Spleen (tissue), 11 donors: ENCODE data around the gene TRMT44. TPM values are rescaled to one million over a fixed set of nuclear protein-coding genes. Genes with fewer than 3 reads are reported as not detected.
"Not testable (repeated sequence)": the region's sequence is repeated elsewhere in the genome, so short reads cannot be mapped to it uniquely, and the experiment has no call there.

Experiments
- DNase-seq: peaks from one replicate; pipeline ENCODE4 v3.0.0-alpha.2; 2020
- H3K27ac ChIP-seq, 8 donors: fragments of 200-600 bp; sonication (generic) in 7 of 8; 1 replicate in 4 of 8; 2 replicates in 4 of 8; pipeline versions ENCODE4 v1.5.0 to v1.8.0; 2016 to 2021; ENCODE audit warnings: inconsistent platforms in 4 of 8, mild to moderate bottlenecking in 4 of 8, moderate library complexity in 1 of 8
- H3K27me3 ChIP-seq, 7 donors: fragments of 200-600 bp; sonication (generic) in 6 of 7; replicated peaks in 1 of 7; 1 replicate in 4 of 7; 2 replicates in 3 of 7; pipeline versions ENCODE4 v1.5.0 to v1.8.0; 2016 to 2021; ENCODE audit warnings: inconsistent platforms in 3 of 7, mild to moderate bottlenecking in 1 of 7
- H3K36me3 ChIP-seq, 6 donors: fragments of 200-600 bp; sonication (generic) in 5 of 6; 1 replicate in 4 of 6; 2 replicates in 2 of 6; pipeline versions ENCODE4 v1.5.0 to v1.8.0; 2016 to 2021; ENCODE audit warnings: inconsistent platforms in 2 of 6
- H3K4me1 ChIP-seq, 6 donors: fragments of 200-600 bp; sonication (generic) in 5 of 6; 1 replicate in 3 of 6; 2 replicates in 3 of 6; pipeline versions ENCODE4 v1.5.0 to v1.8.0; 2016 to 2021; ENCODE audit warnings: inconsistent platforms in 3 of 6
- H3K4me3 ChIP-seq, 8 donors: fragments of 200-600 bp; sonication (generic) in 7 of 8; 1 replicate in 4 of 8; 2 replicates in 4 of 8; pipeline versions ENCODE4 v1.5.0 to v1.8.0; 2016 to 2021; ENCODE audit warnings: inconsistent platforms in 4 of 8, mild to moderate bottlenecking in 4 of 8, moderate library complexity in 2 of 8
- H3K9me3 ChIP-seq, 8 donors: fragments of 200-600 bp; sonication (generic) in 7 of 8; 1 replicate in 4 of 8; 2 replicates in 4 of 8; pipeline versions ENCODE4 v1.5.0 to v1.8.0; 2016 to 2021; ENCODE audit warnings: inconsistent platforms in 4 of 8
- POLR2A ChIP-seq, 3 donors: fragments of 450-650 bp; IDR thresholded peaks; one replicate each; pipeline ENCODE4 v1.5.1; 2017; ENCODE audit warnings: antibody characterized with exemption in 3 of 3, mild to moderate bottlenecking in 1 of 3
- POLR2AphosphoS5 ChIP-seq, 3 donors: sonication (generic); formaldehyde crosslinking; IDR thresholded peaks; one replicate each; pipeline ENCODE4 v1.5.1; 2017; ENCODE audit warnings: antibody characterized with exemption in 3 of 3
- WGBS, 5 donors: extraction: QIAGEN DNeasy Blood & Tissue Kit in 3 of 5; methylation state at CpG; one replicate each; pipeline versions ENCODE4 v1.1.5 to v1.1.7; 2013 to 2018; 5-methylcytosine and 5-hydroxymethylcytosine counted together
- intact Hi-C: fragments of 100-400 bp; cut with DNase I; formaldehyde crosslinking; loops from one replicate; pipeline ENCODE4 v1.15.0; 2023; ENCODE audit warnings: low total_unique reads
- polyA plus RNA-seq, 3 donors: library from polyadenylated mRNA; stranded (reverse); fragments of 200-250 nt; gene quantifications; one replicate each; pipeline ENCODE4 v1.2.1, GENCODE V29; 2013
- total RNA-seq, 7 donors: library from RNA; depleted of rRNA in 3 of 7; stranded (reverse); fragments of >200 nt in 3 of 7; fragmentation: NEBNext Ultra II Directional in 4 of 7; extraction: Animal tissue kit (Norgen Biotek cat#: 25700) in 4 of 7; gene quantifications; one replicate each; pipeline versions ENCODE4 v1.1.0 to v1.2.1, GENCODE V29; 2016 to 2021
- TF ChIP-seq, protein P1 (sequence below), 11 experiments: fragments of 200-600 bp in 7 of 11; fragments of 450-650 bp in 4 of 11; sonication (generic) in 4 of 11; IDR thresholded peaks in 8 of 11; conservative IDR thresholded peaks in 3 of 11; 1 replicate in 7 of 11; 2 replicates in 4 of 11; pipeline versions ENCODE4 v1.4.0 to v1.8.0; 2016 to 2021; ENCODE audit warnings: antibody characterized with exemption in 11 of 11, inconsistent platforms in 4 of 11, mild to moderate bottlenecking in 1 of 11
- donor health status: healthy with polysubstance abuse.
- donor health status: DM: no; HTN: no; CAD: no; lungs with moderate emphysema.
- donor health status: DM: no; HTN: no; CAD: no.
- donor health status: Bipolar disorder and iron deficiency.
- donor health status: healthy.
- donor health status: DM: no; HTN: no; CAD: no.
- donor health status: DM: yes; HTN: yes; CAD: no.

Gene TRMT44
- total and polyA plus RNA-seq, 10 donors, result 5.7 to 28.3 (median 21.6) TPM

DNA sequence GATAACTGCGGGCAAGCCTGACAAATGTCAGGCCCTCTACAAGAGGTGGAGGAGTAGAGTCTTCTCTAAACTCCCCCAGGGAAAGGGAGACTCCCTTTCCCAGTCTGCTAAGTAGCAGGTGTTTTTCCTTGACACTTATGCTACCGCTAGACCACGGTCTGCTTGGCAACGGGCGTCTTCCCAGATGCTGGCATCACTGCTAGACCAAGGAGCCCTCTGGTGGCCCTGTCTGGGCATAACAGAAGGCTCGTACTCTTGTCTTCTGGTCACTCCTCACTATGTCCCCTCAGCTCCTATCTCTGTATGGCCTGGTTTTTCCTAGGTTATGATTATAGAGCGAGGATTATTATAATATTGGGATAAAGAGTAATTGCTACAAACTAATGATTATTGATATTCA, 33.7 kb upstream of the TRMT44 start:
- H3K36me3 ChIP-seq, result peaks cover 0 to 86% (median 28%) of the 10 kb centered on the region in 6 donors
- H3K27me3 ChIP-seq, H3K4me3 ChIP-seq, H3K9me3 ChIP-seq, DNase-seq, H3K27ac ChIP-seq, intact Hi-C loops: not testable (repeated sequence)
- TF ChIP-seq, protein P1, sequence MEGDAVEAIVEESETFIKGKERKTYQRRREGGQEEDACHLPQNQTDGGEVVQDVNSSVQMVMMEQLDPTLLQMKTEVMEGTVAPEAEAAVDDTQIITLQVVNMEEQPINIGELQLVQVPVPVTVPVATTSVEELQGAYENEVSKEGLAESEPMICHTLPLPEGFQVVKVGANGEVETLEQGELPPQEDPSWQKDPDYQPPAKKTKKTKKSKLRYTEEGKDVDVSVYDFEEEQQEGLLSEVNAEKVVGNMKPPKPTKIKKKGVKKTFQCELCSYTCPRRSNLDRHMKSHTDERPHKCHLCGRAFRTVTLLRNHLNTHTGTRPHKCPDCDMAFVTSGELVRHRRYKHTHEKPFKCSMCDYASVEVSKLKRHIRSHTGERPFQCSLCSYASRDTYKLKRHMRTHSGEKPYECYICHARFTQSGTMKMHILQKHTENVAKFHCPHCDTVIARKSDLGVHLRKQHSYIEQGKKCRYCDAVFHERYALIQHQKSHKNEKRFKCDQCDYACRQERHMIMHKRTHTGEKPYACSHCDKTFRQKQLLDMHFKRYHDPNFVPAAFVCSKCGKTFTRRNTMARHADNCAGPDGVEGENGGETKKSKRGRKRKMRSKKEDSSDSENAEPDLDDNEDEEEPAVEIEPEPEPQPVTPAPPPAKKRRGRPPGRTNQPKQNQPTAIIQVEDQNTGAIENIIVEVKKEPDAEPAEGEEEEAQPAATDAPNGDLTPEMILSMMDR (IDR thresholded peaks at IDR 0.05 in 8 of 11, conservative IDR thresholded peaks at IDR 0.05 in 3 of 11), result peak in 7 of 11 experiments; percentile 11 to 62 (median 38)
- H3K4me1 ChIP-seq, result peaks cover 0 to 33% (median 12%) of the 10 kb centered on the region in 6 donors
- WGBS, 5 donors, result 77 to 84% (median 81%) methylated on average over 7 of the region's 7 CpGs

DNA sequence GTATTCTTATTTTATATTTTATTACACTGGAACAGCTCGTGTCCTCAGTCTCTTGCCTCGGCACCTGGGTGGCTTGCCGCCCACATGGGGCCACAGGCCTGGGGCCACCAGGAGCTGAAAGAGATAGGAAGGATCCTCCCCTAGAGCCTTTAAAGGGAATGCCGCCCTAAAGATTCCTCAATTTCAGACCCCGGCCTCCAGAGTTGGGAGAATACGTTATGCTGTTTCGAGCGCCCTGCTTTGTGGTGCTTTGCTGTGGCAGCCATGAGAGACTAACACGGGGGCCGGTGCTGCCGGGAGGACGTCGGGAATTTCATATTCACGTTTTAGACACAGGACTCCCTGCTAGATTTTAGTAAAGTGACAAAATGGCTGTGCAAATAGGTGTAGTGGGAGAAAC, 33.3 kb upstream of the TRMT44 start:
- no peak for DNase-seq
- TF ChIP-seq, protein P1 (IDR thresholded peaks at IDR 0.05 in 8 of 11, conservative IDR thresholded peaks at IDR 0.05 in 3 of 11), result peak in 2 of 11 experiments; percentile 5 to 20
- TF ChIP-seq POLR2A (IDR thresholded peaks at IDR 0.05), result no peak
- TF ChIP-seq POLR2AphosphoS5 (IDR thresholded peaks at IDR 0.05), result no peak
- 96 to 99% (median 97%) methylated on average over 14 of the region's 14 CpGs for WGBS, 5 donors

DNA sequence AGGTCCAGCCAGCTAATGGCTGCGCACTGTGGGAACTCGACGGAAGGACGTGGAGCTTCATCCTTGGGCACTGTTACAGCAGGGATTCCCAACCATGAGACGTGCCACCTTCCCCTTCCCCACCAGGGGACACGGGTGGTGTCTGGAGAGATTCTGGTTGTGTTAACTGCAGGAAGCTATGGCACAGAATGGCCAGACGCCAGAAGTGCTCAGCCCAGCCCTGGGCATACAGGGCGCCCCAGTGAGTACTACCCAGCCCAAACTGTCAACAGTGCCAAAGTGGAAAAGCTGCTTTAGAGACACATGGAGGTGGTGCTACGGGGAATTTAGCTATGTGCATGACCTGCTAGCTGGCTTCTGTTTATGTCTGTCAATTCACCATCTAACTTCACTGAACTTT, 32.8 kb upstream of the TRMT44 start:
- H3K4me3 ChIP-seq, result no peak overlapping the region
- peaks cover 0 to 86% (median 29%) of the 10 kb centered on the region in 6 donors for H3K36me3 ChIP-seq
- DNase-seq, result no peak
- H3K27me3 ChIP-seq, result no peaks in the 10 kb centered on the region
- no peak overlapping the region for H3K27ac ChIP-seq
- 93 to 97% (median 95%) methylated on average over 9 of the region's 9 CpGs for WGBS, 5 donors
- H3K9me3 ChIP-seq, result no peaks in the 10 kb centered on the region
- TF ChIP-seq, protein P1 (IDR thresholded peaks at IDR 0.05 in 8 of 11, conservative IDR thresholded peaks at IDR 0.05 in 3 of 11), result no peak
- TF ChIP-seq POLR2A (IDR thresholded peaks at IDR 0.05), result no peak
- TF ChIP-seq POLR2AphosphoS5 (IDR thresholded peaks at IDR 0.05), result no peak
- H3K4me1 ChIP-seq, result peaks cover 0 to 25% (median 8%) of the 10 kb centered on the region in 6 donors
- intact Hi-C loops, result no loop called here

More for the DNA sequence above, 33.3 kb upstream of the TRMT44 start:
- Histone ChIP-seq H3K27me3 (no peaks in the 10 kb centered on the region), H3K27ac (no peak overlapping the region), H3K4me3 (no peak overlapping the region), H3K36me3 (peaks cover 0 to 86% (median 29%) of the 10 kb centered on the region in 6 donors), H3K9me3 (no peaks in the 10 kb centered on the region), H3K4me1 (peaks cover 0 to 29% (median 11%) of the 10 kb centered on the region in 6 donors)
- intact Hi-C loops, result no loop called here

DNA sequence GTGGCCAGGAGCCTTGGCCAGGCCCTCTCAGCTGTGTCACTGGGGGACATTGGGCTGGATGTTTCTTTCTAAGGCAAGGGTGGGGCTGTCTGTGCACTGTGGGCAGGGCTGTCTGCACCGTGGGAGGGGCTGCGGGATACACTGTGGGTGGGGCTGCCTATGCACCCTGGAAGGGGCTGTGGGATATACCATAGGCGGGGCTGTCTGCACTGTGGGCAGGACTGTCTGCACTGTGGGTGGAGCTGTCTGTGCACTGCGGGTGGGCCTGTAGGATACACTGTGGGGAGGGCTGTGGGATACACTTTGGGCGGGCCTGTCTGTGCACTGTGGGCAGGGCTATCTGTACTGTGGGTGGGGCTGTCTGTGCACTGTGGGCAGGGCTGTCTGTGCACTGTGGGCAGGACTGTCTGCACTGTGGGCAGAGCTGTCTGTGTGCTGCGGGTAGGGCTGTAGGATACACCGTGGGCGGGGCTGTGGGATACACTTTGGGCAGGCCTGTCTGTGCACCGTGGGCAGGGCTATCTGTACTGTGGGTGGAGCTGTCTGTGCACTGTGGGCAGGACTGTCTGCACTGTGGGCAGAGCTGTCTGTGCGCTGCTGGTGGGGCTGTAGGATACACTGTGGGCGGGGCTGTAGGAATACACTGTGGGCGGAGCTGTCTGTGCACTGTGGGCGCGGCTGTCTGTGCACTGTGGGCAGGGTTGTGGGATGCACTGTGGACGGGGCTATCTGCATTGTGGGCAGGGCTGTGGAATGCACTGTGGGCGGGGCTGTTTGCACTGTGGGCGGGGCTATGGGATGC, 31.1 kb upstream of the TRMT44 start:
- Histone ChIP-seq H3K27me3 (no peaks in the 10 kb centered on the region), H3K36me3 (peaks cover 1 to 88% (median 31%) of the 10 kb centered on the region in 6 donors), H3K4me3 (no peak overlapping the region), H3K9me3 (no peaks in the 10 kb centered on the region), H3K4me1 (peaks cover 0 to 15% (median 0%) of the 10 kb centered on the region in 6 donors), H3K27ac (peak overlapping the region in 1 of 8 donors; percentile 36)
- 79 to 86% (median 81%) methylated on average over 14 to 17 of the region's 17 CpGs for WGBS, 5 donors
- peak; percentile 80 for DNase-seq
- TF ChIP-seq POLR2AphosphoS5 (IDR thresholded peaks at IDR 0.05) (no peak), POLR2A (IDR thresholded peaks at IDR 0.05) (no peak)
- TF ChIP-seq, protein P1 (IDR thresholded peaks at IDR 0.05 in 8 of 11, conservative IDR thresholded peaks at IDR 0.05 in 3 of 11), result no peak
- intact Hi-C loops, result no loop called here
